Sciatic nerve (tissue), 2 donors: ENCODE measurements around the gene NKAIN4. TPM values are rescaled to one million over a fixed set of nuclear protein-coding genes. Genes with fewer than 3 reads are reported as not detected.

ENCODE experiments used
- ATAC-seq: fragments of 200-7000 bp; cut with Tn5 transposase; one replicate; pipeline ENCODE4 v1.9.1; 2020; ENCODE audit warnings: mild to moderate bottlenecking, moderate library complexity
- DNase-seq: peaks from one replicate; pipeline ENCODE4 v3.0.0-alpha.2; 2020; ENCODE audit warnings: low spot score
- intact Hi-C: fragments of 100-400 bp; cut with DNase I; formaldehyde crosslinking; loops from one replicate; pipeline ENCODE4 v1.14.2; 2022
- total RNA-seq: library from RNA; stranded (reverse); fragmentation: NEBNext Ultra II Directional; extraction: Animal tissue kit (Norgen Biotek cat#: 25700); gene quantifications from one replicate; pipeline ENCODE4 v1.2.1, GENCODE V29; 2021
- donor health status: DM: no; HTN: no; CAD: no.
- donor health status: DM: no; HTN: no; CAD: no.

The NKAIN4 gene
- total RNA-seq, 1 donor from 2014 or later: 3.0 TPM

DNA sequence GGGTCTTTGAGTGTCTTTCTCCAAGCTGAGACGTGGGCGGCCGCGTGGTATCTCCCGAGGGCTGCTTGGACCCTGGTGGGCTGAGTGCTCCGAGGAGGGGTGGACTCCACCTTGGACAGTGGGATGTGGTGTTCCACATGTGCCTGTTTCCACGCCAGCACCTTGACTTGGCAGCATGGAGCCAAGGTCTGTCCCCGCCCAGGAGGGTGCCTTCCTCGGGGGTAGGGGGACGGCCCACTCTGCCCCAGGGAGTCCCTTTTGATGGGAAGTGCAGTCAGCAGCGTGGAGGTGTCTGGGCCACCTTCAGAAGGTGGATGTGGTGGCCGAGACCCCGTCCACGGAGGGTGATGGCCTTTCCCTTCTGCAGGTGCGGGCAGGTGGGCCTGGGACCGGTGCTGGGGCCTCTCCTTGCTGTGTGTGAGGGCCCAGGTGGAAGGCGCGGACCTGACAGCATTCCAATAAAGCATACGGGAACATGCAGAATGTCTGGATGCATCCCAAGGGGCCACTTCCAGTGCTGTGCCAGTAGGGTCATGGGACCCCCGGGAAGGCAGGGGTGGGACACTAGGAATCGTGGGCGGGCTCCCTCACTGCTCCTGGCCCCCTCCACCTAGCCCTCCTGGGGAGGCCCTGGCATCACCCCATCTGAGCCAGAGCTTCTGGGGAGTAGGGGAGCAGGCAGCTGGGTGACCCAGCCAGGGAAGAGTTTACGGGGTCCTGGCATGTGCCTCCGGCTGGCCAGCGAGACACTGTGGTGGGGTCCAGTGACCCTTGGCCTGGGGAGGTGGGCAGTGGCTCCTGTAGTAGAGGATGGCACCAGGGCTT, 35.3 kb upstream of the NKAIN4 start:
- intact Hi-C loops: no loop called here
- no peak for DNase-seq
- ATAC-seq: no peak

DNA sequence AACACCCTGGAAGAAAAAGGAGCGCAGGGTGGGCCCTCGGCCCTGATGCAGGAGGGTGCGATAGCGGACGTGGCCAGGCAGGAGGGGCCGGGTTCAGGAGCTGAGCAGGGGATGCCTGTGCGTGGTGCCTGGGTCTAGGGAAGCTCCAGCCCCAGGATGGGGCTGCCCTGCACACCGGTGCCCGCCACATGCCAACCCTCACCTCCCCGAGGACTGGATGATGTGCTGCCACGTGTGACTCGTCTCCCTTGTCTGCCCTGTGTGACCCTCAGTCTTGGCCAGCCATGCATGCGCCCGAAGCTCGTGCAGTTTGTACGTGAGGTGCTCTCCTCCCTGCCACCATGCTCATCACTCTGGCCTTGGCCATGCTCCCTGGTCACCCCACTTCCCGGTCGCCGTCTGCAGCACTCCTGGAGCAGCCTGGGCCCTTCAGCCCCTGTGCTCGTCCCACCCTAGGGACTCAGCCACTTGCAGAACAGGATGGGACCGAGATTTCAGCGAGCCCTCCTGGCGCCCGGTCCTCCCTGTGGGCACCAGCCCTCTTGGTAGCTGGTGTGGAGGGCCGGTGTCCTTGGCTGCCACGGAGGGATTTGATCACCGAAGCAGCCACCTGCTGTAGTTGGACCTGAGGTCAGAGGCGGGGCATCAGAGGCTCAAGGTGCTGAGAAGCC, 34.5 kb upstream of the NKAIN4 start:
- DNase-seq: no peak
- no peak for ATAC-seq
- intact Hi-C loops: no loop called here

DNA sequence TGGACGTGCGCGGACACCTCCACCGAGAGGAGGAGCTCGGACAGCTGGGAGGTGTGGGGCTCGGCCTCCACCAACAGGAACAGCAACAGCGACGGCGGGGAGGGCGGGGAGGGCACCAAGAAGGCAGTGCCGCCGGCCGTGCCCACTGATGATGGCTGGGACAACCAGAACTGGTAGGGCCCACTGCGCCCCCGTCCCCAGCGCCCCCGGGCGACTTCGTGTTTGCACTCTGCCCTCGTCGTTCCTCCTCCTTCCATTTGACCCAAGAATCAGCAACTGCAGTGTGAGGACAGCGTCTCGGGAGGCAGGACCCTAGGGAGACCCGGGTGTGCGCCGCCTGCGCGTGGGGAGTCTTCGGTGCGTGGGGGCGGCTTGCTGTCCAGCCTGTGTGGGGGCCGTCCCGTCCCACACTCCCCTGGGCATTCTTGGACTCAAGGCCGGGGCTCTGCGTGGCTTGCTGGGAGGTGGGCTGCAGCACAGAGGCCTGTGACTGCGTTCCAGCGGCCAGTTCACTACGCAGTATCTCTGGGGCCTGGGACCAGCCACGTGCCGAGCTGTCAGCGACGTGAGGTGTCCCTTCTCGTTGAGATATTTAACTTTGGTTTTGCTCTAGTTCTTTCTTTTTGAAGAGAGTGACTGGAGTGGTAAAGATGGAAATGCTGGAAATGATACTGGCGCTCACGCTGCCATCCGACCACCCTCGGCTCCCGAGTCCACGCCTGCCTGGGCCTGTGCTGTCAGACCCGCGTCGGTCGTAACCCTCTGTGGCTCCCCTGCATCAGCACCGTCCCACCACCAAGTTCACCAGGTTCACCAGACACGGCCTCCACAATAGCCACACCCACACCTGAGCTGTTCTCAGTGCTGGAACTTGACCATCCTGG, 33.7 kb upstream of the NKAIN4 start:
- ATAC-seq (no peak), DNase-seq (no peak)
- intact Hi-C loops: no loop called here

GRCh38 chr20:63286781-63287696, 32.8 kb upstream of the NKAIN4 start:
- DNase-seq: no peak
- no peak for ATAC-seq
- intact Hi-C loops: no loop called here

- ATAC-seq (no peak), DNase-seq (no peak)
- intact Hi-C loops: no loop called here
Observed at GRCh38 chr20:63285636-63286615, 31.7 kb upstream of the NKAIN4 start.

DNA sequence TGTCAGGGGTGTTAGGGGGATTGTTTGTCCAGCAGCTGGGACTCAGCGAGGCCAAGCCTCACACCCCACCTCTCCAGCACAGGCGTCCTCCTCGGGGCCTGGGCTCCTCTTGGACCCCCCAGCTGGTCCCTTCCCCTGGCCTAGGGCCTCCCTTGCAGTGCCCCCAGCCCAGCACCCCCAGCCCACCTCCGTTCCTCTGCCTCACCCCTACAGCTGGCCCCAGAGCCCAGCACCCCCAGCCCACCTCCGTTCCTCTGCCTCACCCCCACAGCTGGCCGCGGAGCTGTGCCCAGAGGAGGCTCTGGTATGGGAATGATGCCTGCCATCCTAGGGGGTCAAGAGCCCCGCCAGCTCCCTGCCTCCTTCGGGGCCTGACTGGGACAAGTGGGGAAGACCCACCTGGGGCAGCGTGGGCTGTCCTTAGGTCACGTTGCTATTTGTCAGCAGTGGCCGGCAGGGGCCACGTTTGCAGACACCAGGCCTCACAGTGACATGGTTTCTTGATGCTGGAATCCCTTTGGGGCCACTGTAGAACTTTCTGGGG, 30.8 kb upstream of the NKAIN4 start:
- DNase-seq (no peak), ATAC-seq (no peak)
- intact Hi-C loops: no loop called here

GRCh38 chr20:63284544-63284949, 30.3 kb upstream of the NKAIN4 start:
- ATAC-seq (no peak), DNase-seq (no peak)
- intact Hi-C loops: no loop called here

GRCh38 chr20:63284083-63284440, 29.8 kb upstream of the NKAIN4 start:
- intact Hi-C loops: no loop called here
- no peak for ATAC-seq
- no peak for DNase-seq

GRCh38 chr20:63283397-63284082, 29.3 kb upstream of the NKAIN4 start:
- intact Hi-C loops: no loop called here
- DNase-seq (no peak), ATAC-seq (no peak)

DNA sequence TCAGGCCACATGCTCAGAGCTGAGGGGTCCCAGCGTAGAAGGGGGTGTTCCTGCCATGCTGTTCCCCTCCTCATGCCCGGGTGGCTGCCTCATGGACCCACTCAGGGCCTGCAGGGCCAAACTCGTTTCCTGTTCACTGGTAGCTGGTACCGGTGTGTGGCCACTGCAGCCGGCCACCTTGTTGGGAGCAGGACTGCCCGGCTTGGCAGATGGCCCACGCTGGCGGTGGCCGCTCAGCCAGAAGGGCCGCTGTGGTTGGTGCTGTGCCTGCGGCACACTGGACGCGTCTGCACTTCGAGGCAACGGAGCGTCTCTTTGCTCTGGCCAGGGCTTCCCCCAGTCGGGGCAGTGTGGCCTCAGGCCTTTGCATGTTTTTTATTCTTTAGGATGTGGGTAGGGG, 28.7 kb upstream of the NKAIN4 start:
- DNase-seq (no peak), ATAC-seq (no peak)
- intact Hi-C loops: no loop called here

DNA sequence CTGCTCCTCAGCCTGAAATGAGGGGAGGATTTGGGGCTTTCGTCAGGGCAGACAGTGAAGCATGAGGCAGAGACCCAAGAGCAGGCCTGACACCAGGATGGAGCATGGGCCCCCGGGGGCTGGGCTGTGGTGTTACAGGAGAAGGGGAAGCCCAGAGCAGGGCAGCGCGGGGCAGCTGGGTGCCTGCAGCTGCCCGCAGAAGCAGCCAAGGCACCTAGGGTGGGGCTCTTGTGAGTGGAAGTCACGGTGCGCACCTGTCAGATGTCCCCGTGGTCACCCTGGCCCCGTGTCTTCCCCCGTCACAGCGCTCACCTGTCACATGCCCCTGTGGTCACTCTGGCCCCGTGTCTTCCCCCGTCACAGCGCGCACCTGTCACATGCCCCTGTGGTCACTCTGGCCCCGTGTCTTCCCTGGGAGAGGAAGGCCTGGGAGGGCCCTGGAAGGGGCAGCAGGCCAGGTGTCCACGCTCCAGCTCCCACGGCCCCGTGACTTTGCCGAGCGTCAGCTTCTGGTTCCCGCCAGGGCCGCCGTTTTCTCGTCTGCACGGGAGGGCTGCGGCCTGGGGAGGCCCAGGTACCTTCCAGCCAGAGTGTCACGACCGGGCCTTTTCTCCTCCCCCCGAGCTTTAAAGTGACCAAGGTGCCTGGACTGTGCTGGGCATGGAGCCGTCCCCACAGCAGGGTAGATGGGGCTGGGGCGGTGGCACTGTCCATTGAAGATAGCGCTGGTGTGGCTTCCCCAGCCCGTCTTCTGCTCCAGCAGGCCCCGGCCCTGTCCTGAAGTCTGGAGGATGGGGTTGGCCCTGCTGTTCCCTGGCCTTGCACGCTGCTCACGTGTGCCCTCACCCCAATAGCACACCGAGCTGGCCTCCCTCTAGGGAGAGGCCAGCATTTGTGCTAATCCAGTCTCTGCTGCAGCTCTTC, 27.7 kb upstream of the NKAIN4 start:
- ATAC-seq (no peak), DNase-seq (no peak)
- intact Hi-C loops: no loop called here

DNA sequence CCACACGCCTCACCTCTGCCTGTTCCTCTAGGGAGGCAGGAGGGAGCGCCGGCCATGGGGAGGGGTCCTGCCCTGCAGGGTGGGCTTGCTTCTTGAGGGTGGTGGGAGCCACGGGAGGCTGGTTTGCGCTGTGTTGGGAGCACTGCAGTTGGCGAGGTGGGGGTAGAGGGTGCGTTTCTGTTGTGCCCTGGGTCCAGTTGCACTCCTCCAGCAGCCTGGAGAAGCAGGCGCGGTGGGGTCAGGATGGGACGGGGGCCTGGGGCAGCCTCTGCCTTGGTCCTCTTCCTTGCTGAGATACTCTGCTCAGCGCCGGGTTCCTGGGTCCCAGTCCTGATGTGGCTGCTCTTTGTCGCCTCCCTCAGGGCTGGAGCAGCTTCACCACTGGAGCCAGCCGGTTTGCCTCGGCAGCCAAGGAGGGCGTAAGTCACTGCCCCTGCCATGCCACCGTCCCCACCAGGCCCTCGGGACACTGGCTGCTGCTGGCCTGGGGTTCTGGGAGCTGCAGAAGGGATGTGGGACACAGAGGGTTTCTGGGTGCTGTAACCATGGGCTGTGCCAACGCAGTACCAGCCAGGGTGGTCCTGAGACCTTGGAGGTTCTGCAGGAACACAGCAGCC, 26.8 kb upstream of the NKAIN4 start:
- intact Hi-C loops: no loop called here
- ATAC-seq: no peak
- DNase-seq: no peak

GRCh38 chr20:63280371-63280770, 26.1 kb upstream of the NKAIN4 start:
- intact Hi-C loops: no loop called here
- DNase-seq: no peak
- no peak for ATAC-seq

- DNase-seq (no peak), ATAC-seq (no peak)
- intact Hi-C loops: no loop called here
Observed at GRCh38 chr20:63279931-63280330, 25.7 kb upstream of the NKAIN4 start.

DNA sequence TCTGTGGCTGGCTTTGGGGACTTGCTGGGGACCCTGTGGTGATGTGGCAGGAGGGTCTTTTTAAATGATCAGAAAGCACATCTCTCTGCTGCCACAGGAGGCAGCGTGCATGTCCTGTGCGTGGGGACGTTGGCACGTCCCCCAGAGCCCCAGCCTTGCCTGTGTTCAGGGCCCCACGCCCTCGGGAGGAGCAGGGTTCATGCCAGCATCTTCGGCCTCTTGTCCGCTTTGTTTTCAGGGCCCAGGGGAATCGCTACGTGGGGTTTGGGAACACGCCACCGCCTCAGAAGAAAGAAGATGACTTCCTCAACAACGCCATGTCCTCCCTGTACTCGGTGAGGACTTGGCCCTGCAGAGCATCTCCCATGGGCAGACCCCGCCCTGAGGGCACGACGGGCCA, 24.4 kb upstream of the NKAIN4 start:
- ATAC-seq (no peak), DNase-seq (no peak)
- intact Hi-C loops: no loop called here
